Measurements from ENCODE around the gene STK10.

DNA sequence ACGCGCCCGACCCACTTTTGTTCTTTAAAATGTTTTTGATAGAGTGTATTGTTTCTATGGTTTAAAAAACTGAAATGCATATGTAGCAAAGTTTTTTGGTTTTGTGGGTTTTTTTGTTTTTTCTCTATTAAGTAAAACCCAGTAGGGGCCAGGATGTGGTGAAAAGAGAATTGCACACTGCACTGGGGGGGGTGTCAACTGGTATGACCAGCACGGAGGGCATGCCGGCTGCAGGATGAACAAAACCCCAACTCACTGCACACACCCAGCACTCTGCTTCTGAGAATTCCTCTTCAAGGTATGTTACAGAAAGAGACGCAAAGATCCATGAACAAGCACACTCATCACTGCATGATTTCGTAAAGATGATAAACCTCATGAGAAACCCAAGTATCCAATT is 75.0 kb downstream of the STK10 start:
- TF ChIP-seq, protein P1, sequence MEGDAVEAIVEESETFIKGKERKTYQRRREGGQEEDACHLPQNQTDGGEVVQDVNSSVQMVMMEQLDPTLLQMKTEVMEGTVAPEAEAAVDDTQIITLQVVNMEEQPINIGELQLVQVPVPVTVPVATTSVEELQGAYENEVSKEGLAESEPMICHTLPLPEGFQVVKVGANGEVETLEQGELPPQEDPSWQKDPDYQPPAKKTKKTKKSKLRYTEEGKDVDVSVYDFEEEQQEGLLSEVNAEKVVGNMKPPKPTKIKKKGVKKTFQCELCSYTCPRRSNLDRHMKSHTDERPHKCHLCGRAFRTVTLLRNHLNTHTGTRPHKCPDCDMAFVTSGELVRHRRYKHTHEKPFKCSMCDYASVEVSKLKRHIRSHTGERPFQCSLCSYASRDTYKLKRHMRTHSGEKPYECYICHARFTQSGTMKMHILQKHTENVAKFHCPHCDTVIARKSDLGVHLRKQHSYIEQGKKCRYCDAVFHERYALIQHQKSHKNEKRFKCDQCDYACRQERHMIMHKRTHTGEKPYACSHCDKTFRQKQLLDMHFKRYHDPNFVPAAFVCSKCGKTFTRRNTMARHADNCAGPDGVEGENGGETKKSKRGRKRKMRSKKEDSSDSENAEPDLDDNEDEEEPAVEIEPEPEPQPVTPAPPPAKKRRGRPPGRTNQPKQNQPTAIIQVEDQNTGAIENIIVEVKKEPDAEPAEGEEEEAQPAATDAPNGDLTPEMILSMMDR (conservative IDR thresholded peaks at IDR 0.05; ENCODE audit: low read length) = no peak
- TF ChIP-seq EZH2phosphoT487 (IDR thresholded peaks at IDR 0.05; ENCODE audit: borderline replicate concordance) = no peak
